SH-SY5Y (cell line): ENCODE results near the gene MACROD2.
A peak's percentile ranks its signal among the peaks of the same experiment; 100 is the strongest.

ENCODE experiments used
- GATA2 ChIP-seq: IDR thresholded peaks from 2 replicates; pipeline ENCODE4 v1.6.1; 2011; ENCODE audit warnings: mild to moderate bottlenecking, low read depth, low read length
- GATA3 ChIP-seq: IDR thresholded peaks from 2 replicates; pipeline ENCODE4 v1.6.1; 2011; ENCODE audit warnings: low read depth, mild to moderate bottlenecking, low read length, moderate library complexity

MACROD2 gene

DNA sequence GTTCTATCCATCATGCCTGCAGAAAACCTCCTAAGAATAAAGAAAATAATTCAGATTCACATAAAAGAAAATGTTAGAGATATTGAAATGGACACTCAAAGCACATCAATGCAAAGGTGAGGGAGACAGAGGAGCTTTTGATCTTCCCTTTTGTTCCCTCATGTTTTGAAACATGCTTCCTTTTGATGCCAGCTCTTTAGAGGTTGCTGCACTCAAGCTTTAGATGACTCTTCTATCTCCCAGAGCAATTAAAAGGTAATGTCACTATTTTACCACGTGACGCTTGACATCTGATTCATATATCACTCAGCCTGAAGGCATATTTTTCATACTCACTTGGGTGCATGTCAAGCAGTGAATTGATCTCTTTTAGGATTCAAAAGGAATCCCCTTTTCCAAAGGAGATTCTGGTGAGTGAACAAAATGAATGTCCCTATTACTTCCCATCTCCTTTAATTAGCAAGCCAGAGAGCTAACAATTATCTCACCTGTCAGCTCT, 1551.3 kb downstream of the MACROD2 start:
- TF ChIP-seq GATA3 (no peak), GATA2 (no peak)

GRCh38 chr20:15547119-15547518, 1551.8 kb downstream of the MACROD2 start:
- TF ChIP-seq GATA2 (no peak), GATA3 (no peak)

GRCh38 chr20:15550116-15550870, 1555.0 kb downstream of the MACROD2 start:
- TF ChIP-seq GATA3 (no peak), GATA2 (no peak)

DNA sequence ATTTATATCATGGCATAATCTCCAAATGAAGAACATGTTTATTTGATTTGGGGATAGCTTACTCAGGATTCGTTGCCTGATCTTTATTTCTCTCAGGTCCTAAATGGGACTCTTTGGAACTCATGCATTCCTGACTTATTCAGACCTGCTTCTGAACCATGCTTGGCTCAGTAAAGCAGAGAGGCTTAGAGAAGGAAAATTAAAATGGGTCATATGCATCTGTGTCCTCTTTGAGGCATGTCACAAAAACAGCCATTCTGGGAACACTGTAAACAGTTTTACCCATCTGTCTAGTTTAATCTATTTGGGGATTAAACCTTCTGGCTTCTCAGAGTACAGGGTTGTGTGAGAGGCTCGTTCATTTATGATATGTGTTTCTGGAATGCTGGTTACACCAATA, 1560.6 kb downstream of the MACROD2 start:
- TF ChIP-seq GATA2 (peak; percentile 44; the same call in 1 of the 2 replicates), GATA3 (peak; percentile 41; the same call in 1 of the 2 replicates)

DNA sequence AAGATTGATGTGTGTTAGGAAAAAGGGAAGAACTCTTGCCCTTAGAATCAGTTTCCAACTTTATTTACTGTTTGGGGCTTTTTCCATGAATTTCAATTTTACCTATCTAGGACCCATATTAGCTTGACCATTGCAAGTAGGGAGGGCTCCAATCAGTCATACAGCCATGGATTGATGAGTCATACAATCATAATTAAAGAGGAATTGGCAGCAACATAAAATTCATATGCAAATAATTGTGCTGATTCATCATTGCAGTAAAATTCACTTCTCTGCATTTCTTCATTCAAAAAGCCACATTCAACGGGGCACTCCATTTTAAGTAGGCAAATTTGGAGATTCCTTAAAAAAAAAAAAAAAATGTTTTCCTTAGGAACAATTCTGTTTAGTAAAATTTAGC, 1561.6 kb downstream of the MACROD2 start:
- TF ChIP-seq GATA3: no peak
- TF ChIP-seq GATA2: no peak

- TF ChIP-seq GATA3 (no peak), GATA2 (no peak)
Measured at GRCh38 chr20:15561070-15561569, 1565.8 kb downstream of the MACROD2 start.

DNA sequence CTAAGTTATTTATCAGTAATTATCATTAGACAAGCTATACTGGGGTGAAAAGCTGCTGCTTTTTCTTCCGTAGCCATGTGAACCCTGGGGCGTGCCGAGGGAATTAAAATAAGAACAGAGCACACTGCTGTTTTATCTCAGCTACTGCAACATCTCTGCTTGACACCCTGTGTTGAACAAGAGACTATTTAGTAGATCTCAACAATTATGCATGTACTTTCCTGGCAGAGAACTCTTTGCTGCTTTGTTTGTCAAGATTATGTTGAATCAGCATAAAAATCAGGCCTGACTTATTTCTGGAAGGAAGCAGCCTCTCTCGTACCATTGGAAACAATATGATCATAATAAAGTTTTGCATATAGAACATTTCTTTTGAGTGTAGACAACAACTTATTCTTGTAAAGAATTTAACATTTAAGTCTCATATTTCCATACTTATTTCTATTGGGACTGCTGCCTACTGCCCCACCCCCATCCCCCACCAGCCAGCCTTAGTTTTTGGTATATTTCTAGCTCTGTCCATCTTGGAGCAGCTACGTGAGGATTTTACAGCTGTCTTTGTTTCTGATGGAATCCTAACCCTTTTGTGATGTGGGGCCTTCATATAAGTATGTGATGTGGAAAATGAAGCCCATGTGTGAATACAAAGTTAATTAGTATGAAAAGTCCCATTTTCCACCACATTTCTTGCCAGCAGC, 1566.5 kb downstream of the MACROD2 start:
- TF ChIP-seq GATA3 (no peak), GATA2 (no peak)

GRCh38 chr20:15563836-15564235, 1568.5 kb downstream of the MACROD2 start:
- TF ChIP-seq GATA2: no peak
- TF ChIP-seq GATA3: no peak

- TF ChIP-seq GATA2 (no peak), GATA3 (no peak)
Measured at GRCh38 chr20:15564981-15565380, 1569.7 kb downstream of the MACROD2 start.

GRCh38 chr20:15565786-15566185, 1570.5 kb downstream of the MACROD2 start:
- TF ChIP-seq GATA2 (no peak), GATA3 (no peak)

- TF ChIP-seq GATA3: no peak
Measured at GRCh38 chr20:15567219-15567618, 1571.9 kb downstream of the MACROD2 start.

DNA sequence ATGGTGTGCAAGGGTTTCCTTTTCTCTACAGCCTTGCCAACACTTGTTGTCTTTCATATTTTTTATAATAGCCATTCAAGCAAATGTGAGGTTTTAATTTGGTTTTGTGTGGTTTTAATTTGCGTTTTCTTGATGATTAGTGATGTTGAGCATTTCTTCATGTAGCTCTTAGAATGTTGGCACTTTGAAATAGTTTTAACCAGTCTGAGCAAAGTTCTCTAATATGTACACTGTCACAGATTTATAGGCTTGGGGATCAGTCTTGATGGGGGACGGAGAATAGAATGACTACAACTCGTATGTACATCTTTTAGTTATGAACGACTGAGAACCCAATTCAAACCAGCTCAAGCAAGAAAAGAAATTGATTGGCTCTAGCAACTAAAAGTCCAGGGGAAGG, 1574.8 kb downstream of the MACROD2 start:
- TF ChIP-seq GATA3 (no peak), GATA2 (no peak)

- no peak for TF ChIP-seq GATA2
- TF ChIP-seq GATA3: no peak
Measured at GRCh38 chr20:15571056-15571455, 1575.7 kb downstream of the MACROD2 start.

GRCh38 chr20:15575255-15575654, 1579.9 kb downstream of the MACROD2 start:
- no peak for TF ChIP-seq GATA2
- TF ChIP-seq GATA3: no peak

GRCh38 chr20:15576411-15576810, 1581.1 kb downstream of the MACROD2 start:
- TF ChIP-seq GATA2 (no peak), GATA3 (no peak)

DNA sequence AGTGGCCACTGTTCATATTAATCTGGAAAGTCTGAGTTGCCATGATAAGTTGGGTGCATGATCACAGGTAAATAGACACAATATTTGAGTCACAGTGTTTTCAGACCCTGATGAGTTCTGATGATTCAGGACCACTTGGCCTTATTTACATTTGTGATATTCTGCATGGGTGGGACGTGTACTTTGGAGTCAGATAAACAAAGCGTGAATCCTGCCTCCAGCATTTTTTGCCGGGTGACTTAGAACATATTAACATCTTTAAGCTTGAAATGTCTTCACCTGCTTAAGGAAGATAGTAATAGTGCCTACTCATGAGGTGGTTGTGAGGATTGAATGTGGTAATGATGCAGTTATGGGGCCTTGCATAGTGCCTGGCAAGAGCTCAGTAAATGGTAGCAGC, 1582.8 kb downstream of the MACROD2 start:
- TF ChIP-seq GATA3: no peak
- no peak for TF ChIP-seq GATA2
